ENCODE measurements around the gene NSUN4.

GRCh38 chr1:46301808-46302640 lies 38.6 kb upstream of the NSUN4 start:
- TF ChIP-seq CTCF (IDR thresholded peaks at IDR 0.05) (peak in 2 of 6 experiments; percentile 16 to 23), POLR2A (IDR thresholded peaks at IDR 0.05) (peak in 1 of 2 donors; percentile 30)

All from thyroid gland (tissue), 4 donors.